Nephron (organoid): ENCODE results near the gene SRBD1.

Experiments
- H3K27ac Mint-ChIP-seq, 3 experiments: 2 replicates each; pipeline ENCODE4 v1.8.0; 2020; ENCODE audit warnings: mixed read lengths in 3 of 3, mild to moderate bottlenecking in 2 of 3, moderate library complexity in 1 of 3
- H3K27me3 Mint-ChIP-seq: 2 replicates; pipeline ENCODE4 v1.8.0; 2021; ENCODE audit warnings: low read depth, mild to moderate bottlenecking, moderate library complexity, mixed read lengths
- H3K36me3 Mint-ChIP-seq: 2 replicates; pipeline ENCODE4 v1.8.0; 2020; ENCODE audit warnings: low read depth, mixed read lengths
- H3K4me1 Mint-ChIP-seq: 2 replicates; pipeline ENCODE4 v1.8.0; 2020; ENCODE audit warnings: mixed read lengths
- H3K4me3 Mint-ChIP-seq, 3 experiments: 2 replicates each; pipeline ENCODE4 v1.8.0; 2020; ENCODE audit warnings: mild to moderate bottlenecking in 3 of 3, mixed read lengths in 3 of 3, moderate library complexity in 2 of 3
- H3K9me3 Mint-ChIP-seq: 2 replicates; pipeline ENCODE4 v1.8.0; 2020; ENCODE audit warnings: mixed read lengths
- TF ChIP-seq, protein P1 (sequence below), 3 experiments: fragments of 200-600 bp; sonication (generic); IDR thresholded peaks; one replicate each; pipeline ENCODE4 v1.5.0; 2021; ENCODE audit warnings: antibody characterized with exemption in 3 of 3; ENCODE audit not compliant: unreplicated experiment in 3 of 3

The SRBD1 gene

DNA sequence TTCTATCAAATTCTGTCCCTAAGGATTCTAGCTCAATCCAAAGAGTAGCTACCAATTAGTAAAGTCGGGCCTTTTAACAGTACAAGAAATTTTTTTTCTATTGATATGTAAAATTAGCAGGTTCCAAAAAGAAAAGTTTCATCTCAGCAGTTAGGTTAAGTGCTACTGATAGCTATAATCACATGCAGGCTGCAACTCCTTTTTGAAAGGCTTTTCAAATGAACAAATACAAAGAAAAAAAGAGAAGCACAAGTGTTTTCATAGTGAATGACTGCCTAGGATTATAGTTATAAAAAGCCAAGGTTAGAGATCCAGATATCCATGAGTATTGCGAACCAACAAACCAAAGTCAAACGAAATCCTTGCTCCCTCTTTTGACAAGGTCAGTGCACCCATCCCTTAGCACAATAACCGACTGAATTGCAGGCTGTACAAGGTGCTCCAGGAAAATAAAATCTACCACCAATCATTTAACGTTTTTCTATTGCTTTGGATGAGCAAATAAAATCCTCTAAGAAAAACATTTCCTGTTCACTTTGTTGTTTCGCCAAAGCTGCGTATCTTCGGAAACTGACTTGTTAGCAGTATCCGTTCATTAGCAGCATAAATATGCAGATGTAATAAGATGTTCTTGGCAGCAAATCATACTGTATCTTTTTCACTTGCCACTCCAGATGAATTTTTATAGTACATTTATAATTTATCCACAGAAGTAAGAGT, 100.2 kb downstream of the SRBD1 start:
- Mint-ChIP-seq H3K27me3 (no peaks in the 10 kb centered on the region), H3K36me3 (peaks cover 6% of the 10 kb centered on the region), H3K4me3 (no peak overlapping the region), H3K27ac (no peak overlapping the region), H3K4me1 (no peaks in the 10 kb centered on the region), H3K9me3 (no peaks in the 10 kb centered on the region)
- TF ChIP-seq, protein P1, sequence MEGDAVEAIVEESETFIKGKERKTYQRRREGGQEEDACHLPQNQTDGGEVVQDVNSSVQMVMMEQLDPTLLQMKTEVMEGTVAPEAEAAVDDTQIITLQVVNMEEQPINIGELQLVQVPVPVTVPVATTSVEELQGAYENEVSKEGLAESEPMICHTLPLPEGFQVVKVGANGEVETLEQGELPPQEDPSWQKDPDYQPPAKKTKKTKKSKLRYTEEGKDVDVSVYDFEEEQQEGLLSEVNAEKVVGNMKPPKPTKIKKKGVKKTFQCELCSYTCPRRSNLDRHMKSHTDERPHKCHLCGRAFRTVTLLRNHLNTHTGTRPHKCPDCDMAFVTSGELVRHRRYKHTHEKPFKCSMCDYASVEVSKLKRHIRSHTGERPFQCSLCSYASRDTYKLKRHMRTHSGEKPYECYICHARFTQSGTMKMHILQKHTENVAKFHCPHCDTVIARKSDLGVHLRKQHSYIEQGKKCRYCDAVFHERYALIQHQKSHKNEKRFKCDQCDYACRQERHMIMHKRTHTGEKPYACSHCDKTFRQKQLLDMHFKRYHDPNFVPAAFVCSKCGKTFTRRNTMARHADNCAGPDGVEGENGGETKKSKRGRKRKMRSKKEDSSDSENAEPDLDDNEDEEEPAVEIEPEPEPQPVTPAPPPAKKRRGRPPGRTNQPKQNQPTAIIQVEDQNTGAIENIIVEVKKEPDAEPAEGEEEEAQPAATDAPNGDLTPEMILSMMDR (IDR thresholded peaks at IDR 0.05; ENCODE audit: unreplicated experiment in 3 of 3): no peak

DNA sequence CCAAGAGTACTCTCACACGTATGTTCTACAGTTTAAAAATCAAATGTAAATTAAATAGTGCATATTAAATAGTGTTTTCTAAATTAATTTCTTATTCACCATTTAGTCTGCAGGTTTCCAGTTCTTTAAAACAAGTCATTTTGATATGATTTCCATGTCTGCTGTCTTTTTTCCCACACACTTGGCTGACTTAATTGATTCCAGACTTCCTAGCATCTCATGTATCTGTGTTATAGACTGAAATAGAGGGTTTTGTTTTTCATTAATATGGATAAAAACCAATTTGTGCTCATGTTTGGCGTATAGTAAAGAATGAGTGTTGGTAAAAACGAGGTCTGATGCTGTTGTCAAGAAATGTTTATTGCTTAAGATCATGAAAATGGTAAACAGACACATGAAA, 104.3 kb downstream of the SRBD1 start:
- Mint-ChIP-seq H3K4me3 (no peak overlapping the region), H3K36me3 (peaks cover 12% of the 10 kb centered on the region), H3K4me1 (no peaks in the 10 kb centered on the region)

DNA sequence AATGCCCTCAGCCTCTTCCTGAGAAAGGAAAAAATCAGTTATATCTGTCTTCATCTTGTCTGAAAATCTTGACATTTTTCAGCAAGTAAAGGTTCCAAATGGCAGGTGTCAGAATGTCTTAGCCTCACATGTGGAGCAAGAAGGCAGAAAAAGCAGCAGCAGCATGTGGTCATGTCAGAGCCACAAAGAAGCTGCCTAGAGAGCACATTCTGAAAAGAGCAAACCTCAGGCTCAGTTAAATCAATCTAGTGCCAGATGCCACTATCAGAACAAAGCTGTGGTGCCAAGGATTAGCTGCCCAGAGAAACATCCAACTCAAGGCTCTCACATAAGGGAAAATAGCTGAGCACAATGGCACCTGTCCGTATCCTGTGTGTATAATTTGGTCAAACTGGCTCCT, 105.9 kb downstream of the SRBD1 start:
- H3K9me3 Mint-ChIP-seq: peaks cover 7% of the 10 kb centered on the region
- H3K4me1 Mint-ChIP-seq: no peaks in the 10 kb centered on the region
- peaks cover 25% of the 10 kb centered on the region for H3K36me3 Mint-ChIP-seq
- no peaks in the 10 kb centered on the region for H3K27me3 Mint-ChIP-seq
- H3K27ac Mint-ChIP-seq: no peak overlapping the region
- TF ChIP-seq, protein P1 (IDR thresholded peaks at IDR 0.05; ENCODE audit: unreplicated experiment in 3 of 3): no peak
- no peak overlapping the region for H3K4me3 Mint-ChIP-seq

More for the DNA sequence above, 104.3 kb downstream of the SRBD1 start:
- TF ChIP-seq, protein P1 (IDR thresholded peaks at IDR 0.05; ENCODE audit: unreplicated experiment in 3 of 3): no peak
- H3K9me3 Mint-ChIP-seq: no peaks in the 10 kb centered on the region
- H3K27ac Mint-ChIP-seq: no peak overlapping the region
- H3K27me3 Mint-ChIP-seq: no peaks in the 10 kb centered on the region

DNA sequence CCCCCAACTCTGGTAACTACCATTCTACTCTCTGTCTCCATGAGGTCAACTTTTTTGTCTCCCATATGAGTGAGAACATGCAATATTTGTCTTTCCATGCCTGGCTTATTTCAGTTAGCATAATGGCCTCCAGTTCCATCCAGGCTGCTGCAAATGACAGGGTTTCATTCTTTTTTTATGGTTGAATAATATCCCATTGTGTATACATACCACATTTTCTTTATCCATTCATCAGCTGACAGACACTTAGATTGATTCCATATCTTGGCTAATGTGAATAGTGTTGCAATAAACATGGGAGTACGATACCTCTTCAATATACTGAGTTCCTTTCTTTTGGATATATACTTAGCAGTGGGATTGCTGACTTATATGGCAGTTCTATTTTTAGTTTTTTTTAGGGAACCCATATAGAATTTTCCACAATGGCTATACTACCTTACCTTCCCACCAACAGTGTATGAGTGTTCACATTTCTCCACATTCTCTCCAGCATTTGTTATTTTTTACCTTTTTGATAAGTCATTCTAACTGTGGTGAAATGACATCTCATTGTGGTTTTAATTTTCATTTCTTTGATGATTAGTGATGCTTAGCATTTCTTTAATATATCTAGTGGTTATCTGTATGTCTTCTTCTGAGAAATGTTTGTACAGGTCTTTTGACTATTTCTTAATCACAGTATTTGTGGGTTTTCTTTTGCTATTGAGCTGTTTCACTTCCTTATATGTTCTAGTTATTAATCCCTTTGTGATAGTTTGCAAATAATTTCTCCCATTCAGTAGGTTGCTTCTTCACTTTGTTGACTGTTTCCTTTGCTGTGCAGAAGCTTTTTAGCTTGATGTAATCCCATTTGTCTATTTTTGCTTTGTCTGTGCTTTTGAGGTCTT, 112.2 kb downstream of the SRBD1 start:
- no peaks in the 10 kb centered on the region for H3K27me3 Mint-ChIP-seq
- H3K4me3 Mint-ChIP-seq: no peak overlapping the region
- peaks cover 16% of the 10 kb centered on the region for H3K9me3 Mint-ChIP-seq
- peaks cover 36% of the 10 kb centered on the region for H3K36me3 Mint-ChIP-seq
- TF ChIP-seq, protein P1 (IDR thresholded peaks at IDR 0.05; ENCODE audit: unreplicated experiment in 3 of 3): no peak
- no peak overlapping the region for H3K27ac Mint-ChIP-seq
- H3K4me1 Mint-ChIP-seq: peaks cover 4% of the 10 kb centered on the region

DNA sequence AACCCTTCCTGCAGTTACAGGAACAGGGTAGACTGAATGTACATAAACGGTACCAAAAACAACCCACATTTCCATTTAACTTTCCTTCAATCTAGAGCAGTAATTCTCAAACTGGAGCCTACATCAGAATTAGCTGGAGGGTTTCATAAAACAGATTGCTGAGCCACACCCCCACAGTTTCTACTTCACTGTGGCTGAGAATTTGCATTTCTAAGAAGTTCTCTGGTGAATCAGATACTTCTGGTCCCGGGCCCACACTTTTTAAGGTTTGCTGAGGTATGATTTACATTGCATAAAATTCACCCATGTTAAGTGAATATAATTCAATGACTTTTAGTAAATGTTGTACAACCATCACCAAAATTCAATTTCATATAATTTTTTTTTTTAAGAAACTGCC, 113.7 kb downstream of the SRBD1 start:
- Mint-ChIP-seq H3K27me3 (no peaks in the 10 kb centered on the region), H3K27ac (no peak overlapping the region), H3K9me3 (peaks cover 16% of the 10 kb centered on the region), H3K36me3 (peaks cover 29% of the 10 kb centered on the region), H3K4me3 (no peak overlapping the region), H3K4me1 (peaks cover 4% of the 10 kb centered on the region)
- TF ChIP-seq, protein P1 (IDR thresholded peaks at IDR 0.05; ENCODE audit: unreplicated experiment in 3 of 3): no peak
